Inferior parietal cortex (tissue), 1 donor: Measurements from ENCODE around the gene CDH5.

Source experiments
- DNase-seq: peaks from one replicate; pipeline ENCODE4 v3.0.0-alpha.2; 2016; ENCODE audit errors: extremely low spot score

The CDH5 gene

GRCh38 chr16:66353055-66353454, 13.4 kb upstream of the CDH5 start:
- DNase-seq: no peak

GRCh38 chr16:66354034-66354909, 12.2 kb upstream of the CDH5 start:
- DNase-seq: no peak

DNA sequence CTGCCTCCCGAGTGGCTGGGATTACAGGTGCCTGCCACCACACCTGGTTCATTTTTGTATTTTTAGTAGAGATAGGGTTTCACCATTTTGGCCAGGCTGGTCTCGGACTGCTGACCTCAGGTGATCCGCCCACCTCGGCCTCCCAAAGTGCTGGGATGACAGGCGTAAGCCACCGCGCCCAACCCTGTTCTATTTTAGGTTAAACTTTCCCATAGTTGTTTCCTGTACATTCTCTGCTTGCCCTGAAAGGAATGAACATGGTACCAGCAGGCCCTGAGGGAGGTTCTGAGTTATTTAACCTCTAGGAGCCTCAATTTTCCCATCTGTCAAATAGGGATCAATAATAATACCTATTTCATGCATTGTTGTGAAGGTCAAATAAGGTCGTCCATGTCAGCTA, 11.0 kb upstream of the CDH5 start:
- DNase-seq: no peak

- peak; percentile 85 for DNase-seq
Measured at GRCh38 chr16:66357523-66357928, 9.0 kb upstream of the CDH5 start.

DNA sequence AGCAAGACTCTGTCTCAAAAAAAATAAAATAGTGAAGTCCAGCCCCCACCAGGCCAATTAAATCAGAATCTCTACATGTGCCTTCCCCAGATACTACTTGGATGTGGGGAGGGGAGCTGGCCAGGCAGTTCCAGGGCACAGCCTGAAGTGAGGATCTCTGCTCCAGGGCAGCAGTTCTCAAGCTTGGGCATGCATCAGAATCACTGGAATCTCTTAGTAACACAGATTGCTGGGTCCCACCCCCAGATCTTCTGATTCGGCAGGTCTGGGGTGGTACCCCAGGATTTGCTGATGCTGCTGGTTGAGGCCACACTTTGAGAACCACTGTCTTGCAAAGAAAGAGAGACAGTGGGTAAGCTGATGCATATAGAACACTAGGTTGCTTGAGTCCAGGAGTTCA, 8.3 kb upstream of the CDH5 start:
- no peak for DNase-seq

DNA sequence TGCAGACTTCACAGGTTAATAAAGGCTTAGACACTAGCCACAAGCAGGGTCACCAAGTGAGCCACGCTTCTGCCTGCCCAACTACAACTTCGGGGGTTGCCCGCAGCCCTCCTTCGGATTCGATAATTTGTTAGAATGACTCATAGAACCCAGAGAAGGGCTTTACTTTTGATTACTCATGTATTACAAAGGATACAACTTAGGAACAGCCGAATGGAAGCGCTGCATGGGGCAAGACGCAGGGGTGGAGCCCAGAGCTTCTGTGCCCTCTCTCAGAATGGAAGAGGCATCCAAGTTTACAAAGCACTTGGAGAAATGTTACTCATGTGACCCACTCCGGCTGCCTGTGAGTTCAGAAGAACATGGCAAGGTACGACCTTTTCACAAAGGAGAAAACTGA, 7.5 kb upstream of the CDH5 start:
- DNase-seq: no peak

DNA sequence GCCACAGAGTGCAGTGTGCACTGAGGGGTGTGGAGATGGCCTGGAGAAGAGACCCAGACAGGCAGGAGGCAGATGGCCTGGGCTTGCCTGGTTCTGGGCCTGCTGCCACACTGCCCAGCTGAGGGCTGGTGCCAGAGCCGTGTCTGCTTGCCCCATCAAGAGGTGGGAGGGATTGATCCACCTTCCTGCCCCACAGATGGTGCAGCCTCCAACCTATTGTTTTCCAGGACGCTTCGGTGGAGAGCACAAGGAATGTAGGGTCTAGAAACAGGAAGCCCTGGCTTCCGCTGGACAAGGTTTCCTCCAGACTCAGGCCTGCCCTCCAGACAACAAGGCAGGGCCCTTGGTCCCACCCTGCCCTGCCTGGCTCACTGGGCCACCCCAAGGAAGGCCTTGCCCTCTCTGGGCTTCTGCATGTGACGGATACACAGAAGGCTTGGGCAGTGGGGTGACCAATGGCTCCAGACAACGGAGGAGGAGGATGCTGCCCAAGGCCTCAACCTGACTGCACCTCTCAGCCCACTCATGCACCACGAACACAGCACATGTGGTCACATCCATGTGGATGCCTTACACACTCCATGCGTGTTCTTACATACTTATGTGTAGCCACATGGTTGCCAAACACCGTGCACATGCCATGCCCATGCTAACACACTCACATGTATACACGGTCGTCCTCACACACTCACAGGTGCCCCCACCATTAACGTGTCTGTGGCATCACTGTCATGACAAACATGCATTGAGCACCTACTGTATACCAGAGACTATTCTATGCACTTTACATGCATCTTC, 6.5 kb upstream of the CDH5 start:
- DNase-seq: no peak

- no peak for DNase-seq
Measured at GRCh38 chr16:66360624-66361324, 5.7 kb upstream of the CDH5 start.

DNA sequence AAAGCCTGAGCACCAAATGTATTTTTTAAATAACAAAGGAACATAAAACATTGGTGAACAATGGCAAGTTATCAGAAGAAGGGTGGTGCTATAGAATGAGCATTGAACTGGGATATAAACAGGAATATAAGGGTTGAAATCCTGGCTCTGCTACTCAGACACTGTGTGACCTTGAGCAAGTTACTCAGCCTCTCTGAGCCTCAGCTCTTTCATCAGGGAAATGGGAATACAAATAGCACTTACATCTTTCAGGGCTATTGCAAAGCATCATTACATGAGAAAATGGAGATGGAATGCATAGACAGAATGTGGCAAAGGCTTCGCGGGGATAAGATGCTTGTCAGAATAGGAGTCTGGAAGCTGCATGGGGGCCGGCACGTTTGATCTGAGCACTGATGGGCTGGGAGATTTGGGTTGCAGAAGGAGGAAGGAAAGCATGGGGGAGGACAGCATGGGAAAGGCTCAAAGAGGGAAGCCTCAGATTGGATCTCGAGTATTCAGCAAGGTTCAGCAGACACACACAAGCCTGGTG, 4.8 kb upstream of the CDH5 start:
- no peak for DNase-seq

DNA sequence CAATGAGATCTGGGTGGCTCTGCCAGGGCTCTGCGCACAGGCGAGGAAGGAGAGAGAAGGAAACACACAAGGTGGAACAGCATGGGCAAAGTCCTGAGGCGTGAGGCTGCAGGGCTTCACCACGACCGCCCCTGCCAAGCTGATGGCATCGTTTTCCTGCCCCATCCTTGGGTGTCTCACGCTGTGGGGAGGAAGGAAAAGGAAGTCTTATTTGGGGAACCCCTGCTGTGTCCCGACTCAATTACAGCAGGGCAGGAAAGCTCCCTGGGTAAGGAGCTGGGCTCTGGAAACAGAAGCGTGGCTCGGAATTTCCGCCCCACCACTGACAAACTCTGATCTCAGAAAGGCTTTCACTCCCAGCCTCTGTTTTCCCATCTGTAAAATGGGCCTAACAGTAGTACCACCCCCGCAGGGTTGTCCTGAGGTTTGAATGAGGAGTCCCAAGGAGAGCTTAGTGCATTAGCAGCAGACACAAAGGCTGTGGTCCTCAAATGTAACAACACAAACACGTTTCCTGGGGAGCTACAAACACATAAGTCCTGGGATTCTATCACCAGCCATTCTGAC, 3.2 kb upstream of the CDH5 start:
- DNase-seq: no peak

DNA sequence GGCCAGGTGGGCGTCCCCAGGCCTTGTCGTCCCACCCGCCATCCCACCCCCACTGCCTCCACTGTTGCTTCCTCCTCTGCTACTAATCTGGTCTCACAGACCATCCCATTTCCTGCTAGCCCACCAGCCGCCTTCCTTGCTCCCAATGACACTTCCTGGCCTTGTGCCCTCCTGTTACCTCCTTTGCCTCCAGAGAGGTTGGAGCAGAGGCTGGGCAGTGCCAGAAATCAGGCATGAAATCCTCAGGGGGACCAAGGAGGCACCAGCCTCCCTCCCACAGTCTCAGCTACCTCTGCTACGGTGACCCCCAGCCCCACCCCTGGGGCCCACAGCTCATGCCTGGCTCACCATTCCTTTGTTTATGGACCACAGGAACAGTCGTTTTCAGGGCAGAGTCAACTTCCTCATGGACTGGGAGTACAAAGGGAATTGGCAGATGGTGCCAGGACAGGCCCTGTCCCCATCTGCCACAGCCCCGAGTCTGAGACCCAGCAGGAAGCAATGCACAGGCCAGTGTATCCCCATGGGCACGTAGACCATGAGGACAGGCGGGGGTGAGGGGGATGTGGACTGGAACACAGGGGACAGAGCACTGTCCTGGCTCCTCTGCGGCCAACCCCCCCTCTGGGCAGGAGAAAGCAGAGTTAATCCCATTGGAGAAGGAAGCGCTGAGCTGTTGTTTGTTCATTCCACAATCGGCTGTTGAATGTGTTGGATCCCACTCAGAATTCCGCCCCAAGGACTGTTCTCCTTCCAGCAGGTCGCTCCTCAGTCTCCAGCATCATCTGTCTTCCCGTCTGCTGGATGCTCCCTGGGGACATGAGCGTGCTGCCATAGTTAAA, 2.2 kb upstream of the CDH5 start:
- no peak for DNase-seq

GRCh38 chr16:66364959-66365306, 1.6 kb upstream of the CDH5 start:
- DNase-seq: no peak

DNA sequence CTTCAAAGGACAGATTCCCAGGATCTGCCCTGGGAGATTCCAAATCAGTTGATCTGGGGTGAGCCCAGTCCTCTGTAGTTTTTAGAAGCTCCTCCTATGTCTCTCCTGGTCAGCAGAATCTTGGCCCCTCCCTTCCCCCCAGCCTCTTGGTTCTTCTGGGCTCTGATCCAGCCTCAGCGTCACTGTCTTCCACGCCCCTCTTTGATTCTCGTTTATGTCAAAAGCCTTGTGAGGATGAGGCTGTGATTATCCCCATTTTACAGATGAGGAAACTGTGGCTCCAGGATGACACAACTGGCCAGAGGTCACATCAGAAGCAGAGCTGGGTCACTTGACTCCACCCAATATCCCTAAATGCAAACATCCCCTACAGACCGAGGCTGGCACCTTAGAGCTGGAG, 840 bp upstream of the CDH5 start:
- DNase-seq: no peak

DNA sequence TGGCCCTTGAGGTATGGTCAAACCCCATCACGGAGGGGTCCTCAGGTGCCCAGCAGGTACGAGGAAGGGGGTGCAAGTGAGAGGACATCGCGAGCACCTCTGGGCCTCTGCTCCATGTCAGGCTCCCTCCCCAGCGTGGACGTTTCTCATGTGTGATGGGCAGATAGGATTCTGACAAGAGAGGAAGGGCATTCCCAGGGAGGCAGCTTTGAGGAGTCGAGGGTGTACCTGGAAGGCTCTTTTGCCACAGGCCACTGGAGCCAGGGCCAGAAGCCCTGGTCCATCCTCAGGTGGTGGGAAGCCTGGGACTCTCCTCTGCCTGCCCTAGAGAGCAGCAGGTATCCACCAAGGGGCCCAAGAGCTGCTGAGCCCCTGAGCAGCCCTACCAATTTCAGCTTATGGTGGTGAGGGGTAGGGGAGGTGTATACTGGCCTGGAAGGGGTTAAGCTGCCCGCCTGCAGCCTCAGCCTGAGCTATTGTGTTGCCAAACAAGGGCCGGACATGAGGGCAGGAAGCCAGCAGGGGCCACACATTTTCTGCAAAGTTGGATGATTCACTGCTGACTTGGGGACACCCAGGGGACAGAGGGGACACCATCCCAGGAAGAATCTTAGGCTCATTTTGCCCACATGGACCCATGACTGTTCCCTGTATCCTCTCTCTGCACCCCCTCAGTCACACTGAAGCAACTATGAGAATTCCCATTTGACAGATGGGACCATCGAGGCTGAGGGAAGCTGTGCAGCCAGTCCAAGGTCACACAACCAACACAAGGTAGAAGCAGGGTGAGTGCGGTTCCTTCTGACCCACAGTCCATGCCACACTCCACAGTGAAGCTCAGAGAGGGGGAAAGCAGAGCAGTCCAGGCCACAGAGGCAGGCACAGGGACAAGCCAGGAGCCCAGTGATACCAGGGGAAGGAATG, 1.7 kb downstream of the CDH5 start:
- no peak for DNase-seq

DNA sequence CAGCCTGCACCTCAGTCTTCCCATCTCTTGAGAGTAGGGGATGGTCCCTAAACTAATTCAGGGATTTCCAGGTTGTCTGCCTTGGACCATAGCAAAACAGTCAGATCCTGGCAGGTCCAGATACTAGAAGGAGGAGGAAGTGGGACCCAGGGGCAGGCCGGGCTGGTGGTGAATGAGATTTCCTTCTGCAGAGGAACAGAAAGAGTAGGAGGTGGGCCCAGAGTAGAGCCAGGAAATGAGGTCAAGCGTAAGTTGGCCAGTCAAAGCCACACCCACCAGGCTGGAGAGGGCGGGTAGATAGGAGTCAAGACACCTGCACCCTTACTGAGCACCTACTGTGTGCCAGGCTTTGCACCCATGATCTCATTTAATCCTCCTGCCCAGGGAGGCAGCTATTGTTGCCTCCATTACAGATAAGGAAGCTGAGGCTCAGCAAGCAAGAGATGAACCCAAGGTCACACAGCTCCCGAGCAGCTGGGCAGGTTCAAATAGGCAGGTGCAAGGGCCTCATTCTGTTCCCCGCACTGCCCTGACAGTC, 2.6 kb downstream of the CDH5 start:
- DNase-seq: no peak

- no peak for DNase-seq
Measured at GRCh38 chr16:66370786-66371684, 4.5 kb downstream of the CDH5 start.

DNA sequence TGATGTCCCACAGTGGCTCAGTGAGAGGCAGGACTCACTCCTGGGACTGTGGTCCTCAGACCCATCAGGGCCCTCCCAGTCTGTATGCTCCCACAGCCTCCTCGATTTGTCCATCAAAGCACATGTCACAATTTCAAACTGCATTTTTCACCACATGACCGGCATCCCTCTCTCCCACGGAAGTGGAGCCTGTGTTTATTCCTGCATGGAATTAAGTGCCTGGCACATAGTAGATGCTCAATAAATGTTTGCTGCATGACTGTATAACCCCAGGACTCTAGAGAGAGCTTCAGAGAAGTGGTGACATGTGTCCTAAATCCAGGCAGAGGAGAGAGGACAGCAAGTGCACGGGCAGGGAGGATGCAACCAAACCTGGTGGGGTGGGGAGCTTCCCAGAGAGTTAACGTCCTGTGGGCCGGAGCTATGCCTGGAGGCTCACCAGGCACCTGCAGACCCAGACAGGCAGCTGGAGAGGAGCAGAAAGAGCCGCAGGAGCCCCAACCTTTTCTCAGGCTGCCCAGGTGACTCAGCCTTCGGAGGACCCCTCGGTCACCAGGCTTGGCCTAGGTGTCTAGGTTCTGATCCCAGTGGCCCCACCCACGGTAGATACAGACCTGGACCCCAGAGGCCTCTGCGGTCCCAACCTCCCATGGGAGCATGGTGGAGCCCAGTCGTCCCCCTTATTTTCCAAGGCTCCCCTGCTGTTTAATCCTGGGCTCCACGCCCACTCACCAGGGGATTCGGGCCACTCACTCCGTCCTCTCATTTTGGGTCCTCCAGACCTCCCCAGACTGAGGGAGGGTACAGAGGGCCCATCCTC, 5.8 kb downstream of the CDH5 start:
- DNase-seq: no peak

DNA sequence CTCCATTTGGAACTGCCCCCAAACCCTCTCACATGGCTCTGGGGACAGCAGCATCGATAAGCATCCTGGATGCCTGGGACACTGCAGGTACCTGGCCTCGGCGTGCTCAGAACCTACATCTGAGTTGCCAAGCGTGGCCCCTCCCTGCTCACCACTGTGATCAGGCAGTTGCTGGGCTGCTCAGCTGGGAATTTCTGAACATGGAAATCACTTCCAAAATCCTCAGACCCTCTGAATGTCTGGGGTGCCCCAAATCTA, 6.3 kb downstream of the CDH5 start:
- DNase-seq: no peak
